Sigmoid colon (tissue), 7 donors: Measurements from ENCODE around the gene UTS2B. TPM values are rescaled to one million over a fixed set of nuclear protein-coding genes. Genes with fewer than 3 reads are reported as not detected.

Experiments
- DNase-seq: peaks from one replicate; pipeline ENCODE4 v3.0.0-alpha.2; 2019
- H3K27ac ChIP-seq, 4 donors: fragments of 200-600 bp; sonication (generic); one replicate each; pipeline ENCODE4 v1.5.1; 2016 to 2019; ENCODE audit warnings: mild to moderate bottlenecking in 1 of 4
- H3K27me3 ChIP-seq, 3 donors: fragments of 200-600 bp; sonication (generic); one replicate each; pipeline ENCODE4 v1.5.1; 2019; ENCODE audit warnings: mild to moderate bottlenecking in 1 of 3
- H3K36me3 ChIP-seq, 4 donors: fragments of 200-600 bp; sonication (generic); one replicate each; pipeline ENCODE4 v1.5.1; 2016 to 2019
- H3K4me1 ChIP-seq, 4 donors: fragments of 200-600 bp; sonication (generic); one replicate each; pipeline ENCODE4 v1.5.1; 2017 to 2019
- H3K4me3 ChIP-seq, 4 donors: fragments of 200-600 bp; sonication (generic); one replicate each; pipeline ENCODE4 v1.5.1; 2017 to 2019; ENCODE audit warnings: mild to moderate bottlenecking in 2 of 4, moderate library complexity in 1 of 4
- H3K9me3 ChIP-seq, 4 donors: fragments of 200-600 bp in 3 of 4; sonication (generic) in 3 of 4; one replicate each; pipeline versions ENCODE4 v1.5.1 to v1.6.1; 2013 to 2019
- EP300 ChIP-seq, 4 donors: sonication (generic); formaldehyde crosslinking; IDR thresholded peaks; one replicate each; pipeline ENCODE4 v1.6.1; 2017; ENCODE audit warnings: antibody characterized with exemption in 4 of 4
- POLR2A ChIP-seq, 2 donors: fragments of 450-650 bp; IDR thresholded peaks; one replicate each; pipeline ENCODE4 v1.6.1; 2016; ENCODE audit warnings: antibody characterized with exemption in 2 of 2, mild to moderate bottlenecking in 2 of 2, moderate library complexity in 2 of 2
- POLR2AphosphoS5 ChIP-seq, 4 donors: sonication (generic); formaldehyde crosslinking; IDR thresholded peaks; one replicate each; pipeline ENCODE4 v1.6.1; 2017; ENCODE audit warnings: antibody characterized with exemption in 4 of 4
- WGBS, 2 donors: extraction: QIAGEN DNeasy Blood & Tissue Kit; methylation state at CpG; one replicate each; pipeline ENCODE4 v1.1.7; 2013; 5-methylcytosine and 5-hydroxymethylcytosine counted together
- intact Hi-C: fragments of 100-400 bp; cut with DNase I; formaldehyde crosslinking; loops from one replicate; pipeline ENCODE4 v1.15.1; 2023
- polyA plus RNA-seq, 3 donors: library from polyadenylated mRNA; stranded (reverse); fragments of 200-250 nt; gene quantifications; one replicate each; pipeline ENCODE4 v1.2.3, GENCODE V29; 2013
- total RNA-seq, 4 donors: library from RNA; depleted of rRNA; stranded (reverse); fragments of >200 nt; gene quantifications; one replicate each; pipeline ENCODE4 v1.1.0, GENCODE V29; 2016
- TF ChIP-seq, protein P1 (sequence below), 4 experiments: fragments of 450-650 bp in 3 of 4; fragments of 200-600 bp in 1 of 4; IDR thresholded peaks; one replicate each; pipeline ENCODE4 v1.5.1; 2016 to 2019; ENCODE audit warnings: antibody characterized with exemption in 4 of 4, mild to moderate bottlenecking in 3 of 4, moderate library complexity in 2 of 4
- donor health status: healthy with polysubstance abuse.
- donor health status: Bipolar disorder and iron deficiency.
- donor health status: healthy.

UTS2B gene
- total and polyA plus RNA-seq, 7 donors: 0.17 to 0.71 (median 0.28) TPM; not detected in 4

DNA sequence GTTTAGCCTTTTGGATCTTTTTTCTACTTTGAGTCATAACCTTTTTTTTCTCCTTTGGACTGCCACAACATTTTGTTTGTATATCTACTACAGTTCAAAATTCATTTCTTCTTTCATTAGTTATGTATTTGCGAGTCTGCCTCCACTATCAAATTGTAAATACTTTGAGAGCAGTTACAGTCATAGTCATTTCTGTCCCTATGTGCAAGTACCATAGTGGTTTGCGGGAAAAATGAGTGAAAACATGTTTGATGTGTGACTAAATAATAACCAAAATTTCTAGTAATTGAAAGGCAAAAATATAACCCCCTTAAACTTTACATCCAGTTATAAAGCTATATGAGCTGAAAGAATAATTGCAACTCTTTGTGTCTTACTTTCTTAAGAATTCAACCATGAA lies 46.9 kb downstream of the UTS2B start:
- TF ChIP-seq POLR2A (IDR thresholded peaks at IDR 0.05): no peak
- no peak for TF ChIP-seq POLR2AphosphoS5 (IDR thresholded peaks at IDR 0.05)
- TF ChIP-seq, protein P1, sequence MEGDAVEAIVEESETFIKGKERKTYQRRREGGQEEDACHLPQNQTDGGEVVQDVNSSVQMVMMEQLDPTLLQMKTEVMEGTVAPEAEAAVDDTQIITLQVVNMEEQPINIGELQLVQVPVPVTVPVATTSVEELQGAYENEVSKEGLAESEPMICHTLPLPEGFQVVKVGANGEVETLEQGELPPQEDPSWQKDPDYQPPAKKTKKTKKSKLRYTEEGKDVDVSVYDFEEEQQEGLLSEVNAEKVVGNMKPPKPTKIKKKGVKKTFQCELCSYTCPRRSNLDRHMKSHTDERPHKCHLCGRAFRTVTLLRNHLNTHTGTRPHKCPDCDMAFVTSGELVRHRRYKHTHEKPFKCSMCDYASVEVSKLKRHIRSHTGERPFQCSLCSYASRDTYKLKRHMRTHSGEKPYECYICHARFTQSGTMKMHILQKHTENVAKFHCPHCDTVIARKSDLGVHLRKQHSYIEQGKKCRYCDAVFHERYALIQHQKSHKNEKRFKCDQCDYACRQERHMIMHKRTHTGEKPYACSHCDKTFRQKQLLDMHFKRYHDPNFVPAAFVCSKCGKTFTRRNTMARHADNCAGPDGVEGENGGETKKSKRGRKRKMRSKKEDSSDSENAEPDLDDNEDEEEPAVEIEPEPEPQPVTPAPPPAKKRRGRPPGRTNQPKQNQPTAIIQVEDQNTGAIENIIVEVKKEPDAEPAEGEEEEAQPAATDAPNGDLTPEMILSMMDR (IDR thresholded peaks at IDR 0.05): no peak
- TF ChIP-seq EP300 (IDR thresholded peaks at IDR 0.05): no peak
- no peaks in the 10 kb centered on the region for H3K4me1 ChIP-seq
- WGBS, 2 donors: 86 to 88% methylated on average over 2 of the region's 2 CpGs
- no peaks in the 10 kb centered on the region for H3K36me3 ChIP-seq
- no peak overlapping the region for H3K4me3 ChIP-seq
- no peak for DNase-seq
- H3K27me3 ChIP-seq: no peaks in the 10 kb centered on the region
- intact Hi-C loops: no loop called here
- no peak overlapping the region for H3K27ac ChIP-seq
- no peaks in the 10 kb centered on the region for H3K9me3 ChIP-seq

DNA sequence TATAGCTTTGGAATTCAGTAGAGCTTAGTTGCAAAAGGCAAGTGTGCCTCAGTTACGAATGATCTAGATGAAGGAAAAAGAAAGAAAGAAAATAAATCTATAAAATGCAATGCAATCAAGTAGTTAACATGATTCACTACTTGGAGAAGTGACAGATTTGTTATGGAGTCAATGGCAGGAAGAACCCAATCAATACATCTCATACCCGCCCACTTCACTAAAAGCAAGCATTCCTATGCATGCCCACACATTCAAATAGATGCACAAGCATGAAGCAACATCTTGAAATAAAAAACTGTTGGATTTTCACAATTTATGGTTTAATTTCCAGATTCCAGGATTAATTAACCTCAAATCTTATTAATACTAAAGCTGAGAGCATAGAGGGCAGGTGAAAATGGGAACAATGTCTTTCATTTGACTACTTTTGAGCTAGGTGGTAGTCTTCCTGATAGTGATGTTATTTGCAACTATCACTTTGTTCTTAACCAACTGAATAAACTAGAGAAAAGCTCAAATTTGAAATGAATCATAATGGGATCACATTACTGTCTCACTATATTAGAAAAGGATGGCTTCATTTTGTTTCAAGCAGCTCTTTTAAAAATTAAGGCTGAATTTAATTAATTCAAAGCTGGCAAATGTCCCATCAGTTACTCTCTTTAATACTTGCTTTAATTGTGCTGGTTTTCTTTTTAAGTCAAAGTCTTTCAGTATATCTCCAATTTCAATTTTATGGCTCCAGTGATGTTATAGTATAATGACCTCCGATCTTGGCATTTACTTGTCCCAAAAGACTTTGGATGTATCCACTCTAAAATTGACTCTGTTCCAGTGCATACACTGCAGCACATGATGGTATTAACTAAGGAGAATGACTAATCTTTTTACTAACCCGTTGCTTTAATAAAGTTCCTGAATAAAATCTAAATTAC lies 47.8 kb downstream of the UTS2B start:
- 42 to 78% methylated on average over 4 of the region's 4 CpGs for WGBS, 2 donors
- intact Hi-C loops: no loop called here
- no peaks in the 10 kb centered on the region for H3K9me3 ChIP-seq
- no peak overlapping the region for H3K27ac ChIP-seq
- no peaks in the 10 kb centered on the region for H3K4me1 ChIP-seq
- TF ChIP-seq, protein P1 (IDR thresholded peaks at IDR 0.05): no peak
- no peak for TF ChIP-seq EP300 (IDR thresholded peaks at IDR 0.05)
- no peak for TF ChIP-seq POLR2A (IDR thresholded peaks at IDR 0.05)
- no peak for TF ChIP-seq POLR2AphosphoS5 (IDR thresholded peaks at IDR 0.05)
- H3K4me3 ChIP-seq: no peak overlapping the region
- no peak for DNase-seq
- H3K27me3 ChIP-seq: no peaks in the 10 kb centered on the region
- no peaks in the 10 kb centered on the region for H3K36me3 ChIP-seq

DNA sequence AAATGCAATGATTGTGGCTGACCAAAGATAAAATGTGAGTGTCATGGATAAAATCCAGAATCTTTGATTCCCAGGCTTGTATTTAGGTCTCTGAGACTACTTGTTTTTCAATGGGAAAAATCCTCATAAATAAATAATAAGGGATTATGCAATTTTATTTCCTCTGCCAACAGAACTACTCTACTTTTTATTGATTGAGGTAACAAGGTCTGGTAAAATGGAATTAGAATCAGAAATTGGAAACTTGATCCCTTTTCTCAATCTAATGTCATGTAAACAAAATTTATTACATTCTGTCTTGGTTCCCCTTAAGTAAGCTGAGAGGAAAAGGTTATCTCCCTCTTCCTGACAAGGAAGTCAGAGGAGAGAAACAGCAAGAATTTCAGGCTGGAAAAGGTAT lies 49.4 kb downstream of the UTS2B start:
- H3K4me3 ChIP-seq: no peak overlapping the region
- no peaks in the 10 kb centered on the region for H3K36me3 ChIP-seq
- no peaks in the 10 kb centered on the region for H3K27me3 ChIP-seq
- DNase-seq: no peak
- H3K27ac ChIP-seq: no peak overlapping the region
- no peaks in the 10 kb centered on the region for H3K4me1 ChIP-seq
- no peaks in the 10 kb centered on the region for H3K9me3 ChIP-seq
- TF ChIP-seq POLR2A (IDR thresholded peaks at IDR 0.05): no peak
- no peak for TF ChIP-seq POLR2AphosphoS5 (IDR thresholded peaks at IDR 0.05)
- no peak for TF ChIP-seq EP300 (IDR thresholded peaks at IDR 0.05)
- TF ChIP-seq, protein P1 (IDR thresholded peaks at IDR 0.05): no peak
- intact Hi-C loops: no loop called here

DNA sequence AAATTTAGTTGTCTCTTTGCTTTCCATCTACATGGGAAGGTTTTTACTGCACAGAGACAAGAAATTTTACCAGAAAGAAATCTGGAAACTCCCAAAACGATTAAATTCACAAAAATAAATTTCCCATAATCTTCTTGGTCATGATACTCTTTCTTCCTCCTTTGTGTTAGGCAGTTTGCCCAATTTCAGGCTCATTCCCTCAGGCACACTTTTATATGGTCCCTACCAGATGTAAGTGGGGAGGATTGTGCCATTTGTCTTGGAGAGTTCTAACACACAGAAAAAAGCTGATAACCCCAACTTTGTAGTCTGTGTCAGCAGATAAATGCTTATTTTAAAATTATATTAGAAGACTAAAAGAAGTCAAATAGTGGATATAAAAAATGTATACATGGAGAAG lies 50.2 kb downstream of the UTS2B start:
- WGBS, 2 donors: 35 to 48% methylated on average over 1 of the region's 1 CpG
- intact Hi-C loops: no loop called here

More for the DNA sequence above, 50.2 kb downstream of the UTS2B start:
- Histone ChIP-seq H3K36me3 (no peaks in the 10 kb centered on the region), H3K27me3 (no peaks in the 10 kb centered on the region), H3K27ac (no peak overlapping the region), H3K4me3 (no peak overlapping the region), H3K4me1 (no peaks in the 10 kb centered on the region), H3K9me3 (no peaks in the 10 kb centered on the region)
- TF ChIP-seq POLR2AphosphoS5 (IDR thresholded peaks at IDR 0.05) (no peak), EP300 (IDR thresholded peaks at IDR 0.05) (no peak), POLR2A (IDR thresholded peaks at IDR 0.05) (no peak)
- TF ChIP-seq, protein P1 (IDR thresholded peaks at IDR 0.05): no peak
- DNase-seq: no peak
